ENCODE data around the gene CFAP210.
"Not testable (repeated sequence)": the region's sequence is repeated elsewhere in the genome, so short reads cannot be mapped to it uniquely, and the experiment has no call there.

CFAP210 gene

GRCh38 chr2:169690958-169691357 is 3.2 kb downstream of the CFAP210 start:
- DNase-seq (ENCODE audit: low read depth) = no peak
- no peak for TF ChIP-seq CTCF (IDR thresholded peaks at IDR 0.05; ENCODE audit: low read depth, low read length, missing control alignments)
- H3K4me3 ChIP-seq (ENCODE audit: low read depth, low read length) = no peak overlapping the region

DNA sequence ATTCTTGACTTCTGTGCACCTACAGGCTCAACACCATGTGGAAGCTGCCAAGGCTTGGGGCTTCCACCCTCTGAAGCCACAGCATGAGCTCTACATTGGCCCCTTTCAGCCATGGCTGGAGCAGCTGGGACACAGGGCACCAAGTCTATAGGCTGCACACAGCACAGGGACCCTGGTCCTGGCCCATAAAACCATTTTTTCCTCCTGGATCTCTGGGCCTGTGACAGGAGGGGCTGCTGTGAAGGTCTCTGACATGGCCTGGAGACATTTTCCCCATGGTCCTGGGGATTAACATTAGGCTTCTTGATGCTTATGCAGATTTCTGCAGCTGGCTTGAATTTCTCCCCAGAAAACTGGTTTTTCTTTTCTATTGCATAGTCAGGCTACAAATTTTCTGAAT is 6.3 kb downstream of the CFAP210 start:
- not testable (repeated sequence) for H3K4me3 ChIP-seq (ENCODE audit: low read depth, low read length); DNase-seq (ENCODE audit: low read depth)

GRCh38 chr2:169686825-169687224 is 7.4 kb downstream of the CFAP210 start:
- not testable (repeated sequence) for DNase-seq (ENCODE audit: low read depth); H3K4me3 ChIP-seq (ENCODE audit: low read depth, low read length)

DNA sequence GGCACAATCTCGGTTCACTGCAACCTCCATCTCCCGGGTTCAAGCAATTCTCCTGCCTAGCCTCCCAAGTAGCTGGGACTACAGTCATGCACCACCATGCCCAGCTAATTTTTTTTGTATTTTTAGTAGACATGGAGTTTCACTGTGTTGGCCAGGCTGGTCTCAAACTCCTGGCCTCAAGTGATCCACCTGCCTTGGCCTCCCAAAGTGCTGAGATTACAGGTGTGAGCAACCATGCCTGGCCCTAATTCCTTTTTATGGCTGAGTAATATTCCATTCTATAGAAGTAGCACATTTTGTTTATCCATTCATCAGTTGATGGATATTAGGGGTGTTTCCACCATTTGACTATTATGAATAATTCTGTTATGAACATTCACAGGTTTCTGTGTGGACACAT is 9.5 kb downstream of the CFAP210 start:
- not testable (repeated sequence) for DNase-seq (ENCODE audit: low read depth); H3K4me3 ChIP-seq (ENCODE audit: low read depth, low read length)

DNA sequence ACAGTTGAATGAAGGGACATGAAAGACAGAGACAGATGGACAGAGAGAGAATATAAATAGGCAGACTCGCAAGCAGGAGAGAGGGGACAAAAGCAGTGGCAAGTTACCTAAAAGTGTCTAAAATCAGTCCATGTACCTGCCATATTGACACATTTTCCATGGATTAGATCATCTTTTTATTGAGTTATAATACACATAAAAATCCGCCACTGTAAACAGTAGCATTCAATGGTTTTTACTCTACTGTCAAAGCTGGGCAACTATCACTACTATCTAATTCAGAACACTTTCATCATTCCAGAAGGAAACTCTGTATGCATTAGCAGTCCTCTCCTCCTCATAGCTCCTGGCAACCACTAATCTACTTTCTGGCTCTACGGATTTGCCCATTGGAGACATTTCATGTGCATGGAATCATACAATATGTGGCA is 10.1 kb downstream of the CFAP210 start:
- no peak for TF ChIP-seq CTCF (IDR thresholded peaks at IDR 0.05; ENCODE audit: low read depth, low read length, missing control alignments)
- no peak for DNase-seq (ENCODE audit: low read depth)
- no peak overlapping the region for H3K4me3 ChIP-seq (ENCODE audit: low read depth, low read length)

DNA sequence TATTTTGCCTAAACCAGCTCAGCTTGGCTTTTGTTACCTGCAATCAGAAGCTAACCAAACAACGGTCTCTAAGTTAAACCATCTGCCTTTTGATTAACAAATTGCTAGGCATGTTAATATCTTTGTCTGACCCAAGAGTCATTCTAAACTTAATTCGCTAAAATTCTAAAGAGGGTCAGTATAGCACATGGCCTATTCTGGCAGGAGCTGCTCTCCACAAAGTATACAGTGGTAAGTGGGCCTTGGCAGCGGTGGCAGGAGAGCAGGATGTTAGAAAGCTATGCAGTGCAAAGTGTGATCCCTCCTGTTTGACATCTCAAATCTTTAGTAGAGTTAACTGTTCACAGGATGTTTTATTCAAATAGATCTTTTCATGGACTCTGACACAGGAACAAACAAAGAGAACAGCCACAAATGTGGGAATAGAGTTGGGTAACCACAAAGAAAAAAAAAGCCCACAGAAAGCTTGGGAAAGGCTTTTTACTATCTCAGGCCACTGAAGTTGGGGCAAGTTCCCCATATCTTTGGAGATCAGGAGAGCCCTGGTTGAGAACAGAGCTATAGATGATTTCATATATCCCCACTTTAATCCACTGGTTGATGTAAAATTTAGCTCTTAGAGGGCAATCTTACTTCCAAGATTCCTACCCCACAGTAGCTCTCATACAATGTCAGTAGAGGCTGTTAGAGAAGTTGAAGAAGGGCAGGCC is 10.6 kb downstream of the CFAP210 start:
- DNase-seq (ENCODE audit: low read depth) = no peak
- no peak for TF ChIP-seq CTCF (IDR thresholded peaks at IDR 0.05; ENCODE audit: low read depth, low read length, missing control alignments)
- H3K4me3 ChIP-seq (ENCODE audit: low read depth, low read length) = no peak overlapping the region

GRCh38 chr2:169683054-169683424 is 11.2 kb downstream of the CFAP210 start:
- no peak for TF ChIP-seq CTCF (IDR thresholded peaks at IDR 0.05; ENCODE audit: low read depth, low read length, missing control alignments)
- DNase-seq (ENCODE audit: low read depth) = no peak
- no peak overlapping the region for H3K4me3 ChIP-seq (ENCODE audit: low read depth, low read length)

GRCh38 chr2:169676850-169677249 is 17.4 kb downstream of the CFAP210 start:
- DNase-seq (ENCODE audit: low read depth) = no peak
- no peak for TF ChIP-seq CTCF (IDR thresholded peaks at IDR 0.05; ENCODE audit: low read depth, low read length, missing control alignments)
- H3K4me3 ChIP-seq (ENCODE audit: low read depth, low read length) = no peak overlapping the region

- peak; percentile 38 for TF ChIP-seq CTCF (IDR thresholded peaks at IDR 0.05; ENCODE audit: low read depth, low read length, missing control alignments)
- no peak for DNase-seq (ENCODE audit: low read depth)
- H3K4me3 ChIP-seq (ENCODE audit: low read depth, low read length) = no peak overlapping the region
These were observed 17.8 kb downstream of the CFAP210 start for GRCh38 chr2:169676357-169676756.

All from GM12864 (cell line).